ENCODE measurements around the gene VAMP5.
"Not testable (repeated sequence)": the region's sequence is repeated elsewhere in the genome, so short reads cannot be mapped to it uniquely, and the experiment has no call there.

Gene VAMP5

DNA sequence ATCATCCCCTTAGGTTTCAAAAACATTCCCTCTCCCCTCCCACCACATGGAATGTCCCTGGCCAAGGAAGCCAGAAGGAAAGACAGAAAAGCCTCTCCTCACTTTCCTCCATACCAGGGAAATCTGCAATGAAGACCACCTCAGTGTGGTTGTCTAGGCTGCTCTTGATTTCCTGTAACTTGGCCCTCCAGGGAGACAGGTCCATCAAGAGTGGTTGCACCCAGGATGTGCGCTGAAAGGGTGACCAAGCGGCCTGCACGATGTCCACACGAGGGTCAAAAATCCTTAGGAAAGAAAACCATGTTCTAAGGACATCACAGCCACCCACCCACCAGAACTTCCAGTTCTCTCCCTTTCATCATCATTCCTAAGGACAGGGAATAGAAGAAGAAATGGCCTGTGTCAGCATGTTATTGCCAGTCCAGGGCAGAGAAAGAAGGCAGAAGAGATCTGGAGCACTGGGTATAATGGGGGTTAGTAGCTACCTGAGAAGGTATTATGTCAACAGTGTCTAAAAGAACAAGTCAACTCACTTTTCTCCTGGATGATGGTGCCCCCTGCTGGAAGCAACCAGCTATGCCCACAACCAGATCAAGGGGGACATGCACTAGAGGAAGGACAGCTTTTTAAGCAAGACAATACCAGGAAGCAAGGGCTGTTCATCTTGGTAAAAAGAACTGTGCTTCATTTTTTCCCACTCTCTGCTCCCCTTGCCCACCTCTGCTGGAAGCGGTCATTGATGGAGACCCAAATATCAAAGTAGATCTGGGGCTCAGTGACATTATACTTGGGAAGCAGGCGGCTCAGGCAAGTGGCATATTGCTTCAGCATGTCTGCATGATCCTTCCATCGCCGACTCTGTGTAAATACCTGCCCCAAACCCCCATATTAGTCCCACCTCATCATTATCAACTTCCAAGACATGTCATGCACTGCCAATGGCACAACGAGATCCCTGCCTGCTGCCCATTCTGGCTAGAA is 32.2 kb upstream of the VAMP5 start:
- peak; percentile 90 for DNase-seq

DNA sequence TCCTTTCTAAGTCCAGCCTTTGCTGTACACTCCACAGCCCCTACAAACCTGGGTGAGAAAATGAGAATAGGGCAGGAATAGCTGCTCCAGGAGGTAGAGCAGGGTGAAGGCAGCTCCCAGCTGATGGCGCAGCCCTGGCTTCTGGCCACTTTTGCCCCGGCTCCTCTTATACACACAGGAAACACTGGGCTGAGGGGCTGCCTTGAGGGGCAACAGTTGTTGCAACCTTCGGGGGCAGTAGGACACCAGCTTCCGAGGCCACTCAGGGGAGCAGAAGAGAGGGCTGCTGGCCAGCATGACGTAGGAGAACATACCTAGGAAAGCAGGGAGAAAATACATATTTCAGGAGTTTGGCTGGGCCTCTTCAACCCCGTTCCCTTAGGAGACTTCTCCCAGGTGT is 31.0 kb upstream of the VAMP5 start:
- DNase-seq, result no peak

DNA sequence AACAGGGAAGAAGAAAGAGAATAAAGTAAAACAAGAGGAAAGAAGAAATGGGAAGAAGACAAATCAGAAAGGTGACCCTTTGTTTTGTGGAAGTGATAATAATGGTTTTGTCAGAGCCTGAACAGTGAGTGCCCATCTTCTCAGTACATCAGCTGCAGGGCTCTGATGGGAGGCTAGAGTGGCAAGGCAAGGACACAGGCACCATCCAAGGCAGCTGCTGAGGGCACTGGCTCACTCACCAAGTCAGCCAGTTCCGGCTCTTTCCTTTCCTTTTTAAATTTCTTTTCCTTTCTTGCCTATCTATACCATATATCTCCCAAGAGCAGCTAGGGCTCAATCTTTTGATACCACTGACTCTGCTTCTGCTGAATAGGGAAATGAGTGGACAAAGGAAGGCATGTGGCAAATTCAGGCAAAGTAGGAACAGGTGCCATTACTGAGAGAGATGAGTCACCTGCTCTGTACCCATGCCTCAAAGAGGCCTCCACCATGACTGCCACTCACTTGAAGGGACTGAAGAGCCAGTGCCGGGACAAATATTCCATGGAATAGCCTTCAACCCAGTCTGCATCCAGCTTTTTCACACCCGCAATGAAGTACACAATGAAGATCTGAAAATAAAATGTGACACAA is 29.1 kb upstream of the VAMP5 start:
- DNase-seq, result no peak

DNA sequence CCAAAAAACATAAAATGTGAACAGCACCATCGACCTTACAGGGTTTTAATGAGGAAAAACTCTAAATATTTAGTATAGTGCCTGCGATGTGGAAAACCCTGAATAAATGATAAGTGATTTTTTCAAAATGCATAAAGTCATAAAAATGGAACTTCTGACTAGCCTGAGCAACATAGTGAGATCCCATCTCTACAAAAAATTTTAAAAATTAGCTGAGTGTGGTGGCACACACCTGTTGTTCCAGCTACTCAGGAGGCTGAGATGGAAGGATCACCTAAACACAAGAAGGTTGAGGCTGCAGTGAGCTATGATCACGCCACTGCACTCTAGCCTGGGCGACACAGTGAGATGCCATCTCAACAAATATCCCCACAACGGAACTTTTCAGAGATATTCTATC is 27.1 kb upstream of the VAMP5 start:
- no peak for DNase-seq

DNA sequence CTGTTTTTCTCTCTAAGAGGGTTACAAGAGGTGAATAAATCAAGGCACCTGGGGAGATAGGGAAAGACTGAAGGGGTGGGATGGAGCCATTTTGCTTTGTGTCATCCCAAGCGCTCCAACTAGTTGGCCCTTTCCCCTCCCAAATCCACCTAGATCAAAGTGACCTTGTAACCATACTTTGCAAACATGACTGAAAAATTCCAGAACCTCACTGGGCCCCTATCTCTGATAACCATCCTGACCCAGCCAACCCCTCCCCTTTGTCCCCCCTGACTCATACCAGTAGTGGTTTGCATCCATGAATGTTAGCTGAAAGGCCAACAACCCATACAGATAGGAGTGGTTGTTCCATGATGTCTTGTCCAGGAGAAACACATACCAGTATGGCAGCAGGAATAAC is 26.1 kb upstream of the VAMP5 start:
- no peak for DNase-seq

DNA sequence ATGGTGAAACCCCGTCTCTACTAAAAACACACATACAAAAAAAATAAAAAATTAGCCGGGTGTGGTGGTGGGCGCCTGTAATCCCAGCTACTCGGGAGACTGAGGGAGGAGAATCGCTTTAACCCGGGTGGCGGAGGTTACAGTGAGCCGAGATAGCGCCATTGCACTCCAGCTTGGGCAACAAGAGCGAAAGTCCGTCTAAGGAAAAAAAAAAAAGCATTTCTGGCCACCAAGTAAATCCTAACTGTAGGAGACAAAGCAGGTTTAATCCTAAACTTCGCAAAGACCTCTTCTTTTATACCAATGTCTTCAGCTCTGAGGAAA is 23.9 kb upstream of the VAMP5 start:
- not testable (repeated sequence) for DNase-seq

DNA sequence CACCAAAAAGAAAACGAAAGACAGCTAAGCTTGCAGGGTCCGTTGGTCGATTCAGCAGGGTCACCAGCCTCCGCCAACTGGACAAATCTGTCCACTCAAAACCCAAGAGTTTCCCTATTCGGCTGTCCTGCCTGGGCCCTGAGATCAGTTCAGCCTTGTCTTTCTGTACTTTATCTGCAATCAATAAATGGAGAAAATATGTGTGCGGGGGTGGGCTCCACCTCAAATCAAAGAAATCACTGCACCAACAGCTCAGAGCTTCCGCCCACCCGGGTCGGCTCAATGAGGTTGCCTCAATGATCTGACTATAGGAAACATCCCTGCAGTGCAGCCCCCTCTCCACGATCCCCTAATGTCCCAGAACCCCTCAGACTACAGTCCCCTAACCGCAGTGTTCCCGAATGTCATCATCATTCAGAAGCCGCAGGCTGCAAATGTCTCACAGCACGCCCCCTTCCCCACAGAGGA is 23.4 kb upstream of the VAMP5 start:
- no peak for DNase-seq

DNA sequence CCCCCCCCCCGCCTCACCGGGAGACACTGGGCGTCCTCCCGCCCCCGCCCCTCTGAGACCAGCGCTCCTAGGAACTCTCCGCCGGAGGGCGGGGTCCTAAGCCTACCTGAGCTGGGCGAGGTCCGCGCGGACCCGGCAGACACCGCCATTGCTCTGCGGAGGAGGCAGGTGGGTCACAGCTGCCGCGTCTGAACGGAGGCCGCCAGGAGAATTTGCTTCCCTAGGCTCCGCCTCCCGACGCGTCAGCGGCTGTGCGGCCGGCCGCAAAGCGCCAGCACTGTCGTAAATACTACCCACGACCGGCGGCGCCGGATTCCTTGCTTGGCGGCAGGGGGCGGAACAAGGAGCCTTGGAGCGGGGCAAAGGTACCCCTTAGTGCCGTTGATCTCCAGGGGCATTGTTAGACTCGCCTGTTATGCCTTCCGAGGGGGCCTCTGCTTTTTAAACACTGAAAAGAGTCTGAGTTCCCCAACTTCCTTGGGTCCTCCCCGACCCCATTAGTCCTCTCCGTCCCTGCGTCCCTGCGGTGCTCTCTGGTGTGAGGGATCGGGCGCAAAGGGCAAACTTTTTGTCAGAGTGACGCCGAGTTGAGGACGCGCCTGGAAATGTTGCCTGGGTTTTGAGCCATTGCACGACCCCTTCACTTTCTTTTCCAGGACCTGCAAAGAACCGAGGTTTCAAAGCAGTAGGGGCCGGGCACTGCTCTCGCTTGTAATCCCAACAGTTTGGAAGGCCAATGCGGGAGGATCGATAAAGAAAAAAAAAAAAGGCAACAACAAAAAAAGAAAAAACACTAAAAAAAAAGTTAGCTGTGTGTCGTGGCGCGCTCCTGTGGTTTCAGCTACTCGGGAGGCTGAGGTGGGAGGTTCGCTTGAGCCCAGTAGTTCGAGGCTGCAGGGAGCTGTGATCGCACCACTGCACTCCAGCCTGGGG is 22.7 kb upstream of the VAMP5 start, which contains the start of gene GGCX:
GGCX (minus strand) TSS at position 214 of the 933 bp plus-strand sequence; CDS start at position 149, 65 bp downstream.
- peak; percentile 95 for DNase-seq

DNA sequence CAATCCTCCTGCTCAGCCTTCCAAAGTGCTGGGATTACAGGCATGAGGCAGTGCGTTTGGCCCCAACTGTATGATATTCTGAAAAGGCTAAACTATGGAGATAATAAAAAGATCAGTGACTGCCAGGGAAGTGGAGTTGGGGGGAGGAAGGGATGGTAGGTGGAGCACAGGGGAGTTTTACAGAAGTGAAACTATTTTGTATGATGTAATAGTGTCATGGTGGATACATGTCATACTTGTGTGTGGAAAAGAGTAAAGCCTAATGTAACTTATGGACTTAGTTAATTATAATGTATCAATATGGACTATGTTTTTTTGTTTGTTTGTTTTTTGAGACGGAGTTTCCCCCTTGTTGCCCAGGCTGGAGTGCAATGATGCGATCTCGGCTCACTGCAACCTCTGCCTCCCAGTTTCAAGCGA is 20.1 kb upstream of the VAMP5 start:
- no peak for DNase-seq

DNA sequence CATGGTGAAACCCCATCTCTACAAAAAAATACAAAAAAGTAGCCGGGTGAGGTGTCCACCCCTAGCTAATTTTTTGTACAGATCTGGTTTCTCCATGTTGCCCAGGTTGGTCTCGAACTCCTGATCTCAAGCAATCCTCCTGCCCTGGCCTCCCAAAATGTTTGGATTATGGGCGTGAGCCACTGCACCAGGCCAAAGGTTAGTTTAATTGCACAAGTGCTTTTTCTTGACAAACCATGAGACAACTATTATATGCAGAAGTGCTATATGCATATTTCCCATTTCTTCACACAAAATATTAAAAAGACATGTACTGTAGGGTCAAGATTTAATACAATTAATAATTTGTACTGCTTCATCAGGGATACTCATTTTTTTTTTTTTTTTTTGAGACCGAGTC is 18.0 kb upstream of the VAMP5 start:
- no peak for DNase-seq

DNA sequence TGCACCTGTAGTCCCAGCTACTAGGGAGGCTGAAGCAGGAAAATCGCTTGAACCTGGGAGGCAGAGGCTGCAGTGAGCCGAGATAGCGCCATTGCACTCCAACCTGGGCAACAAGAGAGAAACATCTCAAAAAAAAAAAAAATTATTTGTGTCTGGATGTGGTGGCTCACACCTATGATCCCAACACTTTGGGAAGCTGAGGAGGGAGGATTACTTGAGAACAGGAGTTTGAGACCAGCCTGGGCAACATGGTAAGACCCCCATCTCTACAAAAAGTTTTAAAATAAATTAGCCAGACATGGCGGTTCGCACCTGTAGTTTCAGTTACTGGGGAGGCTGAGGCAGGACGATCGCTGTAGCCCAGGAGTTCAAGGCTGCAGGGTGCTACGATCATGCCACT is 8.5 kb upstream of the VAMP5 start:
- DNase-seq, result no peak

DNA sequence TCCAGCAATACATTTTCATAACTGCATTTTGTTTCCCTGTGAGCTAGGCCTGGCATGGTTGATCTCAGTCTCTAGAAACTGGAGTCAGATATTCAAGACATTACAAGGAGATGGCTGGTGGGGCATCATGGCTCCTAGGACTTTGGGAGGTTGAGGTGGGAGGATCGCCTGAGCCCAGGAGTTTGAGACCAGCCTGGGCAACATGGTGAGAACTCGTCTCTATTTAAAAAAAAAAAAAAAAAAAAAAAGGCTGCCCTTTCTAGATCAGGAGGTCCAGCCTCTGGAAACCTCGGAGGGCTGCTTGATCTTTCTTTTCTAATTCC is 7.2 kb upstream of the VAMP5 start:
- no peak for DNase-seq

DNA sequence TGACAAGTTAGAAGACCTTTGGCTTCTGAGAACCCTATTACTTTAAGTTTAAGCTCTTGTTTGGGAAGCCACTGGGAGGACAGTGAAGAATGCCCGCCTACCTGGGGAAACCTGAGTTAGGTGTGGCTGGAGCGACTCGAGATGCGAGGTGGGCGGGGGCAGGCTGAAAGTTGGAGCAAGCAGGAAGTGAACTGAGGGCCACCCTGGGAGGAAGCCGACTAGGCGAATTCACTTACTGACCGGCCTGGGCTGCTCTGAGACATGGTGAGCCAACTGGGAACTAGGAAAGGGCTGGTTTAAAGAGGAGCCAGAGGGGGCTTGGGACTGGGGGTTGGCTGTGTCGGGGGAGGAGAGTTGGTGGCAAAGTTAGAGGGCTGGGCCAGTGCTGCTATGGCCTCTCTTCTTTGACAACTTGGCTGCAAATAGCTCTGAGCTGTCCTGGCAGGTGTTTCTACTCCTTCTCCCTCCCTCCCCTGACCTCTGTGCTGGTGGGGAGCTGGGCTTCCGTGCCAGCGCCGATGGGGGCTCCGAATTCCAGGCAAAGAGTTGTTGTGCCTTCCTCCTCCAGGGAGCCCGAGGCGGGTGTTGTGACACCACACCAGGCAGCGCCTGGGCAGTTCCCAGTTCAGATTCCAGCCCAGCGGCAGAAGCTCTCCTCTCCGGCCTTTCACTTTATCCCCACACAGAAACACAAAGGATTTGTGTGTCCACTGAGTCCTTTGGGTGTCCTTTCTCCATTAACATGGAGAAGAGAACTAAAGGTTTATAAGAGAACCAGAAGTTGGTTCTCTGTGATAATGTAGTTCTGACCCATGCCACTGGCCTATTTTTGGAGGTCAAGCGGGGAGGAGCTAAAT is 6.6 kb upstream of the VAMP5 start, which contains the start of gene VAMP8:
VAMP8 (plus strand) TSS at position 201 of the 857 bp plus-strand sequence; CDS start at position 262, 61 bp downstream.
- peak; percentile 69 for DNase-seq

DNA sequence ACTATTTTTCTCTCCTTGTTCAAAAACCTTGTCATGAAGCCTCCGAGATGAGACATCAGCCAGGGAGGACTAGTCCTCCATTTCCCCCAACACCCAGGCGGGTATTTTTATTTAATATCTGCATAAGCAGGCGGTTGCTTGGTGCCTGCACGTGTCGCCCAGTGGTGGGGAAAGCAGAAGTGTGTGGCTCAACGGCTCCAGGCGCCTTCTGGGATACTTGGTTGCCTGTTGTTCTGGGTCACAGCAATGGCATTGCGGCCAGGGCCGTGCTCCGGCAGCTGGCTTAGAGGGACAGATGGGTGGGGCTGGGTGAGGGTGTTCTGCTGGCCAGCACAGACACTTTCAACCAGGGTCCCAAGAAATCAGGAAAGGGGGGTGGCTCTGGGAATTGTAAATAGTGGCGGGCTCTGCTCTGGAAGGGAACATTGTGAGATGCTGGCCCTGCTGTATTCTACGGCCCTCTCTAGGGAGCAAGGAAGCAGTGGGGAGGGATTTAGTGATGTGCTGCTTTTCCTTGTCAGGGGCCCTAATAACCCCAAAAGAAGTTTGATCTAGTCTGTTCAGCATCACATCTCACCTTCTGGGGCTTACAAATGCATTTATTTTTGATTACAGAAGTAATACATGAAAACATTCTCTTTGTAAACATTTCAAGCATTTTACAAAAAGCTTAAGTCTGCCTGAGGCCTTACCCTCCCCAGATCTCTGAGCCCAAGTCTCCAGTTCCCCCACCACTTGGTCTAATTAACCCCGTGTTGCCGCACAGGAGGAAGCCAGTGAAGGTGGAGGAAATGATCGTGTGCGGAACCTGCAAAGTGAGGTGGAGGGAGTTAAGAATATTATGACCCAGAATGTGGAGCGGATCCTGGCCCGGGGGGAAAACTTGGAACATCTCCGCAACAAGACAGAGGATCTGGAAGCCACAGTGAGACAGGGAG is 5.7 kb upstream of the VAMP5 start:
- no peak for DNase-seq

DNA sequence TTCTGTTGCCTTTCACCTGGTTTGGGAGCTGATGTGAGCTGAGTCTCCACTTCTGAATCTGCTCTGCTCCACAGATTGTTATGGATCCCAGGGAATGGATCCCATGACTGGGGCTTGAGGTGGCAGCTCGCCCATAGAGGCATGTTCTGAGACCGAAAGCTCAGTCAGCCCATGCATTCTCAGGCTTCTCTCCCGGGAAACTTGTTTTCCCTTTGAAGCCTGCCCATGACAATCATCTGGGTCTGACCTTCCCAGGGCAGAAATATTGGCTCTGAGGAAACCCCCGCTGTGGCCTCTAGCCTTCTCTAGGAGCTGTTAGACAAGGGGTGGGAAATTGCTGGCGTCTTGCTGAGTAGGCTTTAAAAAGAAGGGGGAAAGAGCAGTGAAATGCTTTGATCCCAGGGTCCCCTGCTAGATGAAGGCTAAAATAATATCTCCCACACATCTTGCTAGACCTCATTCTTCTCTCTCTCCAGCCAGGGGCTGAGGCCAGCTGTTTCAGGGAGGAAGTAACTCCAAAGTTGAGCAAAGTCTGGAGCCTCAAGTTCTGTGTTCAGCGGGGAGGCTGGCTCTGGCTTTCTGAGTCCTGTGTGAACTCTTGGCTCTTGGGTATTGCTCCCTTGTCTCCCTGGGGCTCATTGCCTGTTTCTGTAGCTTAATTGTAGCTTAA is 4.8 kb upstream of the VAMP5 start:
- DNase-seq, result no peak

DNA sequence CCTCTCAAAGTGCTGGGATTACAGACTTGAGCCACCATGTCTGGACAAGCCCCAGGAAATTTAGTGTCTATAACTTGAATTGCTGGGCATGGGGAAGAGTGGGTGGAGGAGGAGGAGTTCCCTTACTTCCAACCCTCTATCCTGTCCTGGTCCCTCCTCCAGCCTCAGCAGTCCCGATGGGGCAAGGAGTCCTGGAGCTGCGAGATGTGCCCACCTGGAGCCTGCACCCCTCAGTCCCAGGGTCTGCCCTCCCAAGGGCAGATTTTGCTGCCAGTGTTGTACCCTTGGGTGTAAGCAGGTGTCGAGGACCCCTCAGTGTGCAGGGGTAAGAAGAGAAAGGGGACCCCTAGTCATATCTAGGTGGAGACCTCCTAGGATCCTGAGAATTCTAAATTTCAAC is 4.0 kb upstream of the VAMP5 start:
- no peak for DNase-seq

DNA sequence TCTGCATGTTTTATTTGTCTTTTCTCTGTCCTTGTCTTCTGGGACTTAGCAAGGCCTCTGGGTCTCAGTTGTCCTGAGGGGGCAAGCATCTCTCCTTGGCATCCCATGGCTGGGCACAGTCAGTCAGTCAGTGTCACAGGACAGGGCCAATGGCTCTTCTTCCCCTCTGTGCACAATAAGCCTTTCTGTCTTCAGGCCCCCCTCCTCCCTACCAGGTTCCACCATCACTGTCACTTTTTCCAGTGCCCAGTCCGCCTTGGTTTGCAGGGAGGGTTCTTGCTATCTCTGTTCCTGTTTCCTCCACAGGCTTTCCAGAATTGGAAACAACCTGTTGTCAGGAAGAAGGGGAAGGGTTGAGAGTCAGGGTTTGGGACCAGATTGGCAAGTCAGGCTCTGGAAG is 1.7 kb upstream of the VAMP5 start:
- no peak for DNase-seq

DNA sequence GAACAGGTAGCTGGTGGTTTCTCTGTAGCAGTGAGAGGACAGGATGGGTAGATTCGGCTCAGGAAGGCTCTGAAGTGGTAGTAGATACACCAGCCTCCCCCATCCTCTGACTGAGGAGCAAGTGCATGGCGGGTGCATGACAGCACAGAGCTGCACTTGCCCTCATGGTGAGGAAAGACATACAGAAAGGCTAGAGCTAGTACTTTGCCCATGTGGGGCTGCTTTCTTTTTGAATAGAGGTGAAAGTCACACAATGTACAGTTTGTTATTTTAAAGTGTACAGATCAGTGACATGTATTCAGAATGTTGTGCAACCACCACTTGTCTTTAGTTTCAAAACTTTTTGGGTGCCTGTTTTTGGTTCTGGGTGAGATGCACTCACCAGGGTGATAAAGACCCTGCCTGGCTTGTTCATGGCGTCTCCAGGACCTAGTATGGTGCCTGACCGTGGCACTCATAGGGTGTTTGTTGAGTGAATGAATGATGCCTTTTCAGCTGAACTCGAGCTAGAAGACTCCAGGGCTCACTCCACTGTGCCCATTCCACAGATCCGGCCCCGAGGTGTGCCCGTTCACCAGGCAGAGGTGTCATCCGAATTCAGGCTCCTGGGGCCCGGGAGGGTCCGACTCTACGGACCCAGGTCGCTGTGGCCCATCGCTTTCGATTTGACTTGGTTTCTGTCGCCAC is 421 bp upstream of the VAMP5 start:
- DNase-seq, result peak; percentile 37

Data from CD4-positive, alpha-beta T cell treated with Interleukin-4 for 4 hours (primary cell).